GM18861 (cell line): Measurements from ENCODE around the gene TRIM33.
"Not testable (repeated sequence)": the region's sequence is repeated elsewhere in the genome, so short reads cannot be mapped to it uniquely, and the experiment has no call there.

Experiments used
- ATAC-seq: cut with Tn5 transposase; IDR thresholded peaks from one replicate; pipeline ENCODE4 v1.9.1; 2021; ENCODE audit not compliant: unreplicated experiment

The TRIM33 gene

DNA sequence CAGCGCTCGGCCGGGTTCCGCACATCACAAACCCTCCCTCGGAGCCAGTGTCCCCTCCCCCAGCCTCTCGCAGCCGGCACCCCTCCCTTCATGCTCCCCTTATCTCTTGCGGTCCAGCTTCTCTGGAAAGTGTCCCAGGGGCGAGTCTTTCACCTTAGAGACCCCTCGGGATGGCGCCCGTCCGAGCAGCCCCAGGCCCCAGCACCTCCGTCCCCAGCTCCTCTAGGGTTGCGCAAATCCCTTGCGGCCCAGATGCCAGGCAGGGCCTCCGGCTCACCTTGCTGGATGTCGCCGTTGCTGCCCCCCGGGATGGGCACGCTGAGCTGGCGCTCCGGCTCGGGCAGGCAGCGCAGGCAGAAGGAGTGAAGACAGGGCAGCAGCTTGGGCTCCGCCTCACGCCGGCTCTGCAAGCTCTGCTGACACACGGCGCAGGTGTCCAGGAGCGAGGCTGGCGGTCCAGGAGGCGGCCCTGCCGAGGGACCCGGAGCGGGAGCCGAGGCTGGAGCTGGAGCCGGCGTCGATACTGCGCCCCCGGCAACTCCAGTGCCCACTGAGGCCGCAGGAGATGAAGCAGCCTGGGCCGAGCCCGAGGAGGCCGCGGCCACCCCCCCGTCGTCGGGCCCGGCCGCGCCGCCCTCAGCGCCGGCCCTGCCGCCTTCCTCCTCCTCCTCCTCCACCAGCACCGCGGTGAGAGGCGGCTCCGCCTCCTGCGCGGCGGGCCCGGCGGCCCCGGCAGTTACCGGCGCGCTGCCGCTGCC lies 550 bp downstream of the TRIM33 start:
- ATAC-seq: peak; percentile 30

DNA sequence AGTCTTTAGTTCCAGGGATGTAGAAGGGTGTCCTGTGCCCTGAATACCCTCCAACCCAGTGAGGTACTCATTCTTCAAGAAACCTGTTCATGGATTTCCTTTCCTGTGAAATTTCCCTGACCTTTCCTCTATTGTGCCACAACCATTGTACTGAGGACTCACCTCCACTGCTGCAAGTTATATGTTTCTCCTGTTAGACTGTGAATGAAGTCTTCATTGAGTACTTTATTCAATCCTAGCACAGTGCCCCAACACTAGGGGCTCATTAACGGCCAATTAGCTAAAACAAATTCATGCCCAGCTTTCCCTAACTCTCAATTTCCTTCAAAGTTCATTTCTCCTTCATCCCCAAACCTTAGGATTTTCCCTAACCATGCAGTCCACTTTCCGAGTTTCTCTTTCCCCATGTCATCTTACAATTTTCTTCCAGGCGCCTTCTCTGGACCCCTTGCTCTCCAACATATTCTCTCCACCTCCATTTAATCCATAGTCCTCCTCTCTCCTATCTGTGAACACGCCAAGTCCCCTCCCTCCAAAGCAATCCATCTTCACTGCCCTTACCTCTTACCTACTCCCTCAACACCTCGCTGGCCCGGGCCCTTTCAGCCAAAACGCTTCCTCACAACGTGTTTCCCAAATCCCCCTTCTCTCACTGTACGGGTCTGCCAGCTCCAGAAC lies 1.3 kb downstream of the TRIM33 start:
- no peak for ATAC-seq

DNA sequence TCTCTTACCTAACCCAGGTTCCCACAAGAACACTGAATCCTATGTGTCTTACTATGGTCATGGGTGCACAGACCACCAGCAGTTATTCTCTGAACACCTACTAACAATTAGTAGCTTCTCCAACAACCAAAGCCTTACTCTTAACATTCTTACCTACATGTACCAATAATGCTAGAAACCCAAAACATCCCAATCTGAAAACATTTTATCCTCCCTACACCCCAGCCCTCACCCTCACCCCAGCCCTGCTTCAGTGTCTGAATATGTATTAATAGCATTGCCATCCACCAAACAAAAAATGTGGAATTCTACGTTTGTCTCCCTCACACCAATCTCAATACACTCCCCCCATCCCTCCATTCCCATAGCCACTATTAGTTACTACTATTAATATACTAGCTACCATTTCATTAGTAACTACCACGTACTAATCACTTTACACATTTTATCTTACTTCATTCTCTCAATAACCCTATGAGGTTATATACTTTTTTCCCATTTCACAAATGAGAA lies 2.6 kb downstream of the TRIM33 start:
- no peak for ATAC-seq

DNA sequence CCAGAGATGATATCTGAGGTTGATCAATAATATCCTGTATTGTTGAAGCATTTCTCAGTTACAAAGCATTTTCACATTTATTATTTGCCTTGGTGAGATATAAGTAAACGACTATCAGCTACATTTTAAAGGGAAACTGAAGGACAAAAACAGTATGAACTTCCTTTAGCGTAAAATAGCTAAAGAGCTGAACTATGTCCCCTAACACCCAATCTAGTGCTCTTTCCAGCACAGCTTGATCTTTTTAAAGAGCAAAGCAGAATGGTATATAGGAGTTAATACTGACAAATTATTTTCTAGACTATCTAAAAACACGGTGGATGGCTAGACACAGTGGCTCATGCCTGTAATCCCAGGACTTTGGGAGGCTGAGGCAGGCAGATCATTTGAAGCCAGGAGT lies 3.5 kb downstream of the TRIM33 start:
- ATAC-seq: no peak

DNA sequence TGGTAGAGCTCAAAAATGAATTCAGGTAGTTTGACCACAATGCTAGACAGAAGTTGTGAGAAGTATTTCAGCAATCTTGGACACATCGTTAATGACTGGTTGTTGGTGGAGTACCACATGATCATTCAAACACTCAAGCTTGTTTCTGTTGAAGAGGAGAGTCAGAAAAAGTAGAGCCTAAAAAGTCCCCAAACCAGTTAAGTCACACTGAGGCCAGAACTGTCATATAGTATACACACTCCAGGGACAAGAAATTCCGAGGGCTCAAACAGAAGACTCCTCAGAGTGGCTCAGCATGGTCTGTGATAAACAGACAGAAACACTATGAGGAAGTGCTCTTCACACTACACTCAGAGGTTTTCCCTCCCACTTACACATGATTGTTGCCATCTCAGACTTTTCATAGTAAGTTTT lies 5.8 kb downstream of the TRIM33 start:
- no peak for ATAC-seq

DNA sequence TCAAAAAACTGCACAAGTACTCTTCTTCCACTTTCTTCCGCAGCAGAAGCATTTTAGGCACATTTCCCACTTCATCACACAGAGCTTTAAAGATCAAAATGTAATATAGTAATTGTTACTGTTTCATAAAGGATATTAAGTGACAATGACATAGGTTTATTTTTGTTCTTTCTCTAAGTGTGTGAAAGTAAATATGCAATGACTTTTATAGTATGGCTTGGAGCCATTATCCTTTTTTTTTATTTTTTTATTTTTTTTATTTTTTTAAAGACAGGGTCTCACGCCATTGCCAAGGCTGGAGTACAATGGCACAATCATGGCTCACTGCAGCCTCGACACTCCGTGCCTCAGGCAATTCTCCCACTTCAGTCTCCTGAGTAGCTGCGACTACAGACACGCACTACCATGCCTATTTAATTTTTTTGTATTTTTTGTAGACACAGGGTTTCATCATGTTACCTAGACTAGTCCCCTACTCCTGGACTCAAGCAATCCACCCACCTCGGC lies 7.0 kb downstream of the TRIM33 start:
- no peak for ATAC-seq

DNA sequence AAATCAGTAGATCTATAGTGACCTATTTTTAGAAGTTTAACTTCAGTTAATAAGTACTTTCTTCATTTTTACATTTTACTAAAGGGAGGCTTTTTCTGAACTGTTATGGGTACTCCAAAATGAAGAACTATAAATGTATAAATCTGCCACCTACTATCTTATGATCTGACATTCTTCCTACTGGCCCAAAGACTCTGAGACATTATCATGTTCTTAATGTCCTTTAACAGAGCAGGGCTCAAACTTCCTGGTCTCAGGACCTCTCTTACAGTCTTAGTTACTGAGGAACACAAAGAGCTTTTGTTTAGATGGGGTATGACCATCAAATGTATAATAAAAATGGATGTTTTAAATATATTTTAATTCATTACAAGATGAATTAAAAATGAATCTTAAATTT lies 8.9 kb downstream of the TRIM33 start:
- ATAC-seq: no peak

DNA sequence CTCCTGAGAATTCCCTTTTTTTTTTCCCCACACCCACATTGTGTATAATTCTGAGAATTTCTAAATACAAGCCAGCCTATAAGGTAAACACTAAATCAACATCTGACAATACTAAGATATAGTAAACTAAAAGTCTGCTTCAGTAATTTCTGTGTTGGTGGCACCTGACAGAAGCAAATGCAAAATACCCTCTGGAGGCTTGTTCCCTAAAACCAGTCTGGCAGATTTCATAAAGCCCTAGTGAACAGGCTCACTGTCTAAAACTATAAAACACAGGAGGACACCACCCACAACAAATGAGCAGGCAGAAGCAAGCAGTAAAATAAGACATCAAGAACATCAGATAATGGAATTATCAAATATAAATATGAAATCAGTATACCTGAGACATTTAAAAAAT lies 11.5 kb downstream of the TRIM33 start:
- ATAC-seq: no peak

DNA sequence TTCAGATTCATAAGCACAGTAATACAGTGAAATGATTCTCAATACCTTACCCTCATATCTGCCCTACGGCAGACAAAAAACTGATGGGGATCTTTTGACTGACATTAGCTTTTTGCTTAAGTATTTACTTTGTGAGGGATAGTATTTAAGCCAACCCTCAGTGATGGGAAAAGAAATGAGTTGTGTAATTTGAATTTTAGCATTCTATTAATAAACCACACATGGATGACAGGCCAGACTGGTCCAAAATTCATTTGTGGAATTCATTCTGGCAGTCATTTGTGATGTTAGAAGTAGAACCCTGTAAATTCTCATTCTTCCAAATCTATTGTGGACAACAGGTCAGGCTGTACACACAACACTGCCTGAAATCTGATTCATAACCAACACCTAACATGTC lies 14.9 kb downstream of the TRIM33 start:
- ATAC-seq: no peak

DNA sequence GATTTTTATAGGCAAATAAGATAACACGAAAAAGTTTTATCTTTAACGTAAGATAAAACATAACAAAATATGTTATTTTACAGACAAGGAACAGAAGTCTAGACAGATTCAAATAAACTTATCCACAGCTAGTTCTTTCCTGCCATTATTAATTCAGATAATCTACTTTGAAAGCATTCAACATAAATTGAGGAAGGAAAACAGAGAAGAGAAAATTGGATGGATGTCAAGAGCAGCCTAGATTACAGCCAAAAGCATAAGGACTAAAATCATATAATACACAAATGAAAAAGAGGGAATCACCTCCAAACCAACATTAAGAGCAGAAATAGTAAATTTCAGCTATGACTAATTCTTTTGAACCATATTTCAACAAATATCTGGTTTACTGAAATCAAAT lies 15.5 kb downstream of the TRIM33 start:
- no peak for ATAC-seq

DNA sequence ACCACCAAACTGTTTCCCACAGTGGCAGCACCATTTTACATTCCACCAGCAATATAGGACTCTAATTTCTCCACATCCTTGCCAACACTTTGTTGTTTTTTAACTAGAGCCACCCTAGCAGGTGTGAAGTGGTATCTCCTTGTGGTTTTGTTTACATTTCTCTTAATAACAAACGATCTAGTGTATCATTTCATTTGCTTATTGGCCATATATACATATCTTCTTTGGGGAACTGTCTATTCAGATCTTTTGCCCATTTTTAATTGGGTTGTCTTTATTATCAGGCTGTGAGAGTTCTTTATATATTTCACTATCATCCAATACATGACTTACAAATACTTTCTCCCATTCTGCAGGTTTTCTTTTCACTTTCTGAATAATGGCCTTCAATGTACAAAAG lies 18.0 kb downstream of the TRIM33 start:
- ATAC-seq: no peak

DNA sequence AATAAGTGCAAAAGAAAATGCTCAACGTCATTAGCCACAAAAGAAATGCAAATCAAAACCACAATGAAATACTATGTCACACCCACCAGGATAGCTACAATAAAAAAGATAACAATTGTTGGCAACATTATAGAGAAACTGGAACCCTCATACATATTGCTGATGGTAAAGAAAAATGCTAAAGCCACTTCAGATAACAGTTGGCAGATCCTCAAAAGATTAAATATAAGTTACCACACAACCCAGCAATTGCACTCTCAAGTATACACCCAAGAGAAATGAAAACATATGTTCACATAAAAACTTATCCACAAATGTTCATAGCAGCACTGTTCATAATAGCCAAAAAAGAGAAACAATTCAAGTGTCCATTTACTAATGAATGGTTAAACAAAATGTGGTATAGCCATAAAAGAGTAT lies 20.7 kb downstream of the TRIM33 start:
- no peak for ATAC-seq

DNA sequence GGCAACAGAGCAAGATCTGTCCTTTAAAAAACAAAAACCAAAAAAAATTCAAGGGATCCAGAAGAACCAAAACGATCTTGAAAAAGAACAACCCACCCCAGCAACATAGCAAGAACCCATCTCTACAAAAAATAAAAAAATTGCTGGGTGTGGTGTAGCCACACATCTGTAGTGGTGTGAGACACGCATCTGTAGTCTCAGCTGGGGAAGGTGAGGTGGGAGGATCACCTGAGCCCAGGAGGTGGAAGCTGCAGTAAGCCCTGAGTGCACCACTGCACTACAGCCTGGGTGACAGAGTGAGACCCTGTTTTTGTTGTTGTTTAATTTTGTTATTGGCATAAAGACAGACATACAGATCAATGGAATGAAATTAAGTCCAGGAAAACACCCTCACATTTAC lies 22.3 kb downstream of the TRIM33 start:
- ATAC-seq: no peak

DNA sequence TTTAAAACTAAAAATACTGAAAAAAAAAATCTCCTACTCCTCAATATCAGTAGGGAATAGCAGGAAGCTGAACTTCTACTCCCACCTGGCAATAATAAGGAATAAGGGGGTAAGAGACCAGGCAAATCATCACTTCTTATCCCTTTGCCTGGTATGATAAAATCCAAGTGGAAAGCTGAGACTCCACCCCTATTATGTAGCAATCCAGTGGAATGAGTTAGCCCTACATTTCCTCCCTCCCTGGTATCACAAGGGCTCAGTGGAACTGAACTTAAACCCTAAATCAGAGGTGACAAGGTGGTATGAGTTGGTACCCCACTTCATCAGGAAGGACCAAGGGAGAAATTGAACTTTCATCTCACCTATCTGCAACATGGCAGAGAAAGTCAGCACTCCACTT lies 25.7 kb downstream of the TRIM33 start:
- no peak for ATAC-seq

DNA sequence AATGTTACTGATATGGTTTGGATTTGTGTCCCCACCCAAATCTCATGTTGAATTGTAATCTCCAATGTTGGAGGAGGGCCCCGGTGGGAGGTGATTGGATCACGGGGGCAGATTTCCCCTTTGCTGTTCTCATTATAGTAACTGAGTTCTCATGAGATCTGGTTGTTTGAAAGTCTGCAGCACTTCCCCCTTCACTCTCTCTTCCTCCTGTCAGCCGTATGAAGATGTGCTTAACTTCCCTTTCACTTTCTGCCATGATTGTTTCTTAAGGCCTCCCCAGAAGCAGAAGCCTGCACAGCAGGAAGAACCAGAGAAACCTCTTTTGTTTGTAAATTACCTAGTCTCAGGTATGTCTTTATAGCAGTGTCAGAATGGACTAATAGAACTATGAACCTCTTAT lies 28.4 kb downstream of the TRIM33 start:
- ATAC-seq: peak; percentile 81

DNA sequence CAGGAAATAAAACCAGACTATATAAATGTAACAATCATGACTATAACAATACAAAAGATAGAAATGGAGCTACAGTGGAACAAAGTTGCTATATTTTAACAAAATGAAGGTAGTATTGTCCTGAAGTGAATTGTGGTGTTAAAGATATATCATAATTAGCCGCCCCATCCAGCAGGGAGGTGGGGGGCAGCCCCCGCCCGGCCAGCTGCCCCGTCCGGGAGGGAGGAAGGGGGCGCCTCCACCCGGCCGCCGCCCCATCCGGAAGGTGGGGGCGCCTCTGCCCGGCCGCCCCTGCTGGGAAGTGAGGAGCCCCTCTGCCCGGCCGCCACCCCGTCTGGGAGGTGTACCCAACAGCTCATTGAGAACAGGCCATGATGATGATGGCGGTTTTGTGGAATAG lies 31.4 kb downstream of the TRIM33 start:
- not testable (repeated sequence) for ATAC-seq

DNA sequence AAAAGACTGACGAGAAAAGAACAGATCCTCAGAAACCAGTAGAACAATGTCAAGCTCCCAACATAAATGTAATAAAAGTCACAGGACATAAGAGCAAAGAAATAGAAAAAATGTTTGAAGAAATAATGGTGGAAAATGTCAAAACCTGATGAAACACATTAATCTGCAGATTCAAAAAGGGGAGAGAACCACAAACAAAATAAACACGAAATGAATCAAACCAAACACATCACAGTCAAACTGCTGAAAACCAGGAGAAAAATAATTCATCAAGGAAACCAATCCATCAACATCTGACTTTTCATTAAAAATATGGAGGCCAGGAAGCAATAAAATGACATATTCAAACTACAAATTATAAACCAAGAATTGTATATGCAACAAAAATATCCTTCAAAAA lies 31.9 kb downstream of the TRIM33 start:
- ATAC-seq: no peak

DNA sequence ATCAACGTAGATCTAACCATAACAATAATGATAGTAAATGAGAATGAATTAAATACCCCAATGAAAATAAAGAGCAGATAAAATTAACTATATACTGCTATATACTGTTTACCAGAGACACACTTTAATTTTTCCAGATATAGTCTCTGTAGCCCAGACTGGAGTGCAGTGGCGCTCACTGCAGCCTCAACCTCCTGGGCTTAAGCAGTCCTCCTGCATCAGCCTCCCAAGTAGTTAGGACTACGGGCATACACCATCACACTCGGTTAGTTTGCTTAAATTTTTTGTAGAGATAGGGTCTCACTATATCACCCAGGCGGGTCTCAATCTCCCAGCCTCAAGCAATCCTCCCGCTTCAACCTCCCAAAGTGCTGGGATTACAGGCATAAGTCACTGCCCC lies 37.2 kb downstream of the TRIM33 start:
- ATAC-seq: no peak

DNA sequence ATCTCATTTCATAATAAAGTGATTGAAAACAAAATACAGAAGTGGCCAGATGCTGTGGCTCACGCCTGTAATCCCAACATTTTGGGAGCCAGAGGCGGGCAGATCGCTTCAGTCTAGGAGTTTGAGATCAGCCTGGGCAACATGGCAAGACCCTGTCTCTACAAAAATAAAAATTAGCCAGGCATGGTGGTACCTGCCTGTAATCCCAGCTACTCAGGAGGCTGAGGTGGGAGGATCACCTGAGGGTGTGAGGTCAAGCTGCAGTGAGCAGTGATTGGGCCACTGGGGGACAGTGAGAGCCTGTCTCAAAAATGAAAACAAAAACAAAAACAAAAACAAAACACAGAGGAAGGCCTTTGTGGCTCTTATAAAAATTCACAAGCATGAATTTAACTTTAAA lies 38.6 kb downstream of the TRIM33 start:
- ATAC-seq: no peak

DNA sequence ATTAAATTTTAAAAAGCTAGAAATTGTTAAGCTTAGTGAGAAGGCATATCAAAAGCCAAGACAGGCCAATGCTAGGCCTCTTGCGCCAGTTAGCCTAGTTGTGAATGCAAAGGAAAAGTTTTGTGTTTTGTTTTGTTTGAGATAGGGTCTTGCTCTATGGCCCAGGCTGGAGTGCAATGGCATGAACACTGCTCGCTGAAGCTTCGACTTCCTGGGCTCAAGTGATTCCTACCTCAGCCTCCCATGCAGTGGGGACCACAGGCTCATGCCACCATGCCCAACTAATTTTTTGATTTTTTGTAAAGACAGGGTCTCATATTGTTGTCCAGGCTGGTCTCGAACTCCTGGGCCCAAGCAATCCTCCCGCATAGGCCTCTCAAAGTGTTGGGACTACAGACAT lies 40.3 kb downstream of the TRIM33 start:
- no peak for ATAC-seq

DNA sequence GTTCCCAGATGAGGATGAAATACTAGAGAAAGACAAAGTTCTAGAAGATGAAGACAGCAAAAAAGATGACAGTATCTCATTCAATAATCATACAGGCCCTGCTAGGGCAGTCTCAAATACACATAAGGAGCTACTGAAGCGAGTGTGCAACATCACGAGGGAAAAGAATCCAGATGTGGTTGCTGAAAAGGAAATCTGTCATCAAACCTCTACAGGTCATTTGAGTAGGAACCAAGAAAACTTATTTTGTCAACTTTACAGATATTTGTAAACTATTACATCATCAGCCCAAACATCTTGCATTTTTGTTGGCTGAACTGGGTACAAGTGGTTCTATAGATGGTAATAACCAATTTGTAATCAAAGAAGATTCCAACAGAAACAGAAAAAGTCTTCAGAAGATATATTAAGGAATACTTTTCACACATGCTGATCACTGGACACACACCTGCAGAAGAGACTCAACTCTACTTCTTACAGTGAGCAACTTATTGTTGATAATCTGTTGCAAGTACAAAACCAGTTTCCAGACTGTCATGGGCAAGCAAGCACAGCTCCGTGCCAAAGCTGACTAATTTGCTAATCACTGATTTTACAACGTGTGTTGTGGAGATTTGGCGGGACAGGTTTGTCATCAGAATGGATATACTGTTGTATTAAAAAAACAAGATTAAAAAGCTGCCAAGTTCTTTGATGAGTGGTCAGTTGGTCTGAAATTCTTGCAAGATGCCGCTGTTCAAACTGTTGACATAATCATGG lies 42.1 kb downstream of the TRIM33 start:
- no peak for ATAC-seq

DNA sequence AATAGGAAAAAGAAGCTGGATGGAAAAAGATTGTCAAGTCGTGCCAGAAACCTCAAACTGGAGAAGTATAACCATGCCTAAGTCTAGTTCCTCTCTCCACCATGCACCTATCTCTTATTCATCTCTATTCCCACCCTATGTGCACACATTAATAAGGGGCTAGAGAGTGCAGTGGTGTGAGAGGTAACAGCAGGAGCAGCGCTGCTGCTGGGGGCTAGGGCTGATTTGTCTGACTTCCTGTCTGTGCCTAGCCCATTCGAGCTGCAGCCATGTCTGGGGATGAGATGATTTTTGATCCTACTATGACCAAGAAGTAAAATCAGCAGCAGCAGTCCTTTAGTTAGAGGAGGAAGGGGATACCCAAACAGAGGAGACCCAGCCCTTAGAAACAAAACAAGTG lies 43.0 kb downstream of the TRIM33 start:
- ATAC-seq: no peak
